GM21423 (cell line): ENCODE results near the gene XPO1.
"Not testable (repeated sequence)": the region's sequence is repeated elsewhere in the genome, so short reads cannot be mapped to it uniquely, and the experiment has no call there.

Experiments
- ATAC-seq: cut with Tn5 transposase; IDR thresholded peaks from one replicate; pipeline ENCODE4 v1.9.1; 2021; ENCODE audit warnings: mild to moderate bottlenecking, moderate library complexity; ENCODE audit not compliant: unreplicated experiment

Gene XPO1

DNA sequence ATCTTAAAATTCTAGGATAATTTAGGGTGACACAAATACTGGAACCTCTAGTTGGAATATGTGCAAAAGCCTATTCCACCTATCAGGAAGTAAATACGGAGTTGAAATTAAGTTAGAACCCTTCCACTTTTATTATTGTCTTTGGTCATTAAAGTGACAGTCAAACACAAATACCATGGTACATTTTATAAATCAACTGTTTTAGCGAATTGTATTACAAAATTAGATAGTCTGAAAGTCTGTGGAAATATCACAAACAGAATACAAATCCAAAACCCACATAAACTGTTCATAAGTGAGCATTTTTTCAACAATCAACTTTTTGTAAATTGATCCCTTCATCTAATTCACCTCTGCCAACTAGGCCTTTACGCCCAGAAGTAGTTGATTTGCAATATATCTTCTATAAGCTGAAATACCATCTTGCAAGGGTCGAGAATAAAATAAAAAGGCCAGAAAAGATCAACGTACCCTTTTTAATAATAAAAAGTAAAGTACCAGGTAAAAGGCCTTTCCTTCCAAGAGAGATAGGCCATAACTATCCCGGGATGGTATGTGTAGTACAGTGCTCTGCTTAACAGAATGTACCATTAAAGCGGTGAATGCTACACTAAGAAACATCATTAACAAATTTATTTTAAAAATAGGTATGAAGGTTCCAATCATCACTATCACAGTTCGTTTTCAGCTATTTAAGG is 68.6 kb downstream of the XPO1 start:
- ATAC-seq: no peak

DNA sequence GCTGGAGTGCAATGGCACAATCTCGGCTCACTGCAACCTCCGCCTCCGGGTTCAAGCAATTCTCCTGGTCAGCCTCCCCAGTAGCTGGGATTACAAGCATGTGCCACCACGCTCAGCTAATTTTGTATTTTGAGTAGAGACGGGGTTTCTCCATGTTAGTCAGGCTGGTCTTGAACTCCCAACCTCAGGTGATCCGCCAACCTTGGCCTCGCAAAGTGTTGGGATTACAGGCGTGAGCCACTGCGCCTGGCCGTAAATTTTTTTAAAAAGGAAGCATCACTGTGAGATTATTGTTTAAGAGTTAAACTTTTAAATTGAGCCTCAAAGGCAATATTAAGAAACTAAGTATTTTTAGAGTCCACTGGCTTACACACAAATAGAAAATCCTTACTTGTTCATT is 69.9 kb downstream of the XPO1 start:
- not testable (repeated sequence) for ATAC-seq

DNA sequence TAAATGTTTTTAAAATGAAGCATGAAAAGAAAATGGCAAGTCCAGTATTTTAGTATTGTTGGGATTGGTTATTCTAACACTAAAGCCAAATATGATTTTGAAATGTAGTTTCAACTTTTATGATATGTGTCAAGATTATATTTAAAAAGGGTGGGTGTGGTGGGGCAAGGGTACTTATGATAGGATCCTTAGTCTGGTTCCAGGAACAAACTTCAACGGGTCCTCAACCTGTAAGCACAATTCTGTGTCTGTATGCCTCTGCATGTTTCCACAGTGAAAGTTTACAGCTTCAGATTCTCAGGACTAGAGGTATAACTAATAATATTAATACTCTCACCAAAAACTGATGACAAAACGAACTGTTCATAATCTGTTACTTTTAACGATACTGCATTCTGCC is 73.1 kb downstream of the XPO1 start:
- ATAC-seq: no peak

DNA sequence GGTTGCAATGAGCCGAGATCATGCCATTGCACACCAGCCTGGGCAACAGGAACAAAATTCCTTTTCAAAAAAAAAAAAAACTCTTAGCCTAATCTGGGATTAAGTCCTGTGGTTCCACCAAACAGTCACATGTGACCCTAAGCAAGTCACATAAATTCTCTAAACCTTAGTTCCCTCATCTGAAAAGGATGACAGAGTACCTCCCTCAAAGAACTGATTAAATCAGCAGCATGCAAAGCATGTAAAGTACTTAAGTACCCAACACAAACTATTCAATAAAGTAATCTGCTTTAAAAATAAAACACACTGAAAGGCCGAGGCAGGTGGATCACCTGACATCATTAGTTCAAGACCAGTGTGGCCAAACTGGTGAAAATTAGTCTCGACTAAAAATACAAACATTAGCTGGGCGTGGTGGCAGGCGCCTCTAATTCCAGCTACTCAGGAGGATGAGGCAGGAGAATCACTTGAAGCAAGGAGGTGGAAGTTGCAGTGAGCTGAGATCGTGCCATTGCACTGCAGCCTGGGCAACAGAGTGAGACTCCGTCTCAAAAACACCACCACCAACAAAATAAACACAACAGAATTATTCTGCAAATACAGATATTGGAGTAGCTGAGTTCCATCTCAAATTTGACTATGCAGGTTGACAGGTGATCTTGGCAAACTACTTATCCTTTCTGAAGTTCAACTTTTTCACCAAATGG is 74.2 kb downstream of the XPO1 start:
- no peak for ATAC-seq

DNA sequence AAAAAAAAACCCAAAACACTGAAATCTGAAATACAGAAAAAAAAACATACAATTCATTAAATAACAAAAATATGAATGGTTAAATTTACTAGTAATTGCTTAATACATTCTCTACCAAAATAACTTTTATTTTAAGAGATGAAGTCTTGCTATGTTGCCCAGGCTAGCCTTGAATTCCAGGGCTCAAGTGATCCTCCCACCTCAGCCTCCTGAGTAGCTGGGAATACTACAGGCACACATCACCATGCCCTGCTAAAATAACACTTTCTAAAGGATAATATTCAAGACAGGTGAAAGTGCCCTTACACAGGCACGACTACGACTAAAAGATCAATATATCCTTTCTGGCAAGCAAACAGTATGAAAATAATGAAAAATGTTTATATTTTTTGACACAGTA is 76.8 kb downstream of the XPO1 start:
- ATAC-seq: no peak

DNA sequence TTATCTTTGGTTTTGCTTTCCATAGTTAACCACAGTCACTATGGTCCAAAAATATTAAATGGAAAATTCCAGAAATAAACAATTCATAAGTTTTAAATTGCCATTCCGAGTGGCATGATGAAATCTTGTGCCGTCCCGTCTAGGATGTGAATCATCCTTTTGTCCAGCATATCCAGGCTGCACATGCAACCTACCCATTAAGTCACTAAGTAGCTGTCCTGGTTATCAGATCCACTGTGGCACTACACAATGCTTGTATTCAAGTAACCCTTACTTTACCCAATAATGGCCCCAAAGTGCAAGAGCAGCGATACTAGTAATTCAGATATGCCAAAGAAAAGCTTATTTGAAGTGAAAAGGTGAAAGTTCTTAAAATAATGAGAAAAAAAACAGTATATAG is 78.0 kb downstream of the XPO1 start:
- ATAC-seq: no peak

DNA sequence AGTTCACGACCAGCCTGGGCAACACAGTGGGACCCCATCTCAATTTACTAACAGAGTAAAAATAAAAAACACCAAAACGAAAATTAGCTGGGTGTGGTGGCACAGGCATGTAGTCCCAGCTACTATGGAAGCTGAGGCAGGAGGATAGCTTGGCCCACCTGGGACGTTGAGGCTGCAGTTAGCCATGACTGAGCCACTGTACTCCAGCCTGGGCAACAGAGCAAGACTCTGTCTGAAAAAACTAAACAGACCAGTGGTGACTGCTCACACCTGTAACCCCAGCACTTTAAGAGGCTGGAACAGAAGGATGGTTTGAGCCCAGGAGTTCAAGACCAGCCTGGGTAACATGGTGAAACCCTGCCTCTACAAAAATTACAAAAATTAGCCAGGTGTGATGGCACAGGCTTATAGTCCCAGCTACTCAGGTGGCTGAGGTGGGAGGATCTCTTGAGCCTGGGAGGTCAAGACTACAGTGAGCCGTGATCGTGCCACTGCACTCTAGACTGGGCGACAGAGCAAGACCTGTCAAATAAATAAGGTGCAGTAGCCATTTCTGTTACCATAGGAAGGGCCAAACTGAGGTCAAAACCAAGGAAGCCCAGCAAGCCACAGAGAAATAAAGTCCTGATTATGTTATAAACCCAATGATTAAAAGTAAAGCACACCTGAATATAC is 81.3 kb downstream of the XPO1 start:
- ATAC-seq: no peak

DNA sequence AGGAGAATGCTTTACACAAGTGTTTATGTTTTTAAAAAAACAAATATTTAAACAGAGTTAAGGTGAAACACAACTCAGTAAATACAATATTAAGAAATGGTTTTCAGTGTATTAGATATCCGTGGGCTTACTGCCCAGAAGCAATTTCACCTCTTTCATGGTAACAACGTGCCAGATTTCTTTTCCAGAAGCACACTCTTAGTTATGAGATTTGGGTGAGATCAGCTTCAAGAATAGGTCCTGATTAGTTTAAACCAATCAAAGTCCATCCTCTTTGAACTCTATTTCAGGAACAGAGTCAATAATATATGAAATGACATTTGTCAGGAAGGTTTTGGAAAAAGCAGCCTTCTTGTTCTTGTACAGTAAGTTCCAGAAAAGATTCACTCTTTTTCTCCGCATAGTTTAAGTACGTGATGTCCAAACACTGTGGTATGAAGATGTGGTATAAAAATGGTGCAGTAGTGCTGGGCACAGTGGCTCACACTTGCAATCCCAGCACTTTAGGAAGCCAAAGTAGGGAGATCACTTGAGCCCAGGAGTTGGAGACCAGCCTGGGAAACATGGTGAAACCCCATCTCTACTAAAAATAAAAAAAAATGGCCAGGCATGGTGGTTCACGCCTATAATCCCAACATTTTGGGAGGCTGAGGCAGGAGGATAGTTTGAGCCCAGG is 81.9 kb downstream of the XPO1 start:
- ATAC-seq: no peak

DNA sequence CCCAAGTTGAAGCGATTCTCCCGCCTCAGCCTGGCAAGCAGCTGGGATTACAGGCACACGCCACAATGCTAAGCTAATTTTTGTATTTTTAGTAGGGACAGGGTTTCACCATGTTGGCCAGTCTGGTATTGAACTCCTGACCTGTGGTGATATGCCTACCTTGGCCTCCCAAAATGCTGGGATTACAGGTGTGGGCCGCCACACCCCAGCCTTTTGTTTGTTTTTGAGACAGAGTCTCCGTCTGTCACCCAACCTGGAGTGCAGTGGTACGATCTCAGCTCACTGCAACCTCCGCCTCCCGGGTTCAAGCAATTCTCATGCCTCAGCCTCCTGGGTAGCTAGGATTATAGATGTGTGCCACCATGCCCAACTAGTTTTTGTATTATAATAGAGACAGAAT is 83.2 kb downstream of the XPO1 start:
- not testable (repeated sequence) for ATAC-seq

DNA sequence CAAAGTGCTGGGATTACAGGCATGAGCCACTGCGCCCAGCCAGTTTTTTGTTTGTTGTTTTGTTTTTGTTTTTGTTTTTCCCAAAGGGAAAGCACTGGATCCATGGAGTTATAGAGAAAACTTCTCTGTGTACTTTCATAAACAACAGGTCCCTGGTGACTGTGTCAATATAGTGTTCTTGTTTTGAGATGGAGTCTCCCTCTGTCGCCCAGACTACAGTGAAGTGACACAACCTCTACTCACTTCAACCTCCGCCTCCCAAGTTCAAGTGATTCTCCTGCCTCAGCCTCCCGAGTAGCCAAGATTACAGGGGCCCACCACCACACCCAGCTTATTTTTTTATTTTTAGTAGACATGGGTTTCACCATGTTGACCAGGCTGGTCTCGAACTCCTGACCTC is 83.8 kb downstream of the XPO1 start:
- no peak for ATAC-seq

DNA sequence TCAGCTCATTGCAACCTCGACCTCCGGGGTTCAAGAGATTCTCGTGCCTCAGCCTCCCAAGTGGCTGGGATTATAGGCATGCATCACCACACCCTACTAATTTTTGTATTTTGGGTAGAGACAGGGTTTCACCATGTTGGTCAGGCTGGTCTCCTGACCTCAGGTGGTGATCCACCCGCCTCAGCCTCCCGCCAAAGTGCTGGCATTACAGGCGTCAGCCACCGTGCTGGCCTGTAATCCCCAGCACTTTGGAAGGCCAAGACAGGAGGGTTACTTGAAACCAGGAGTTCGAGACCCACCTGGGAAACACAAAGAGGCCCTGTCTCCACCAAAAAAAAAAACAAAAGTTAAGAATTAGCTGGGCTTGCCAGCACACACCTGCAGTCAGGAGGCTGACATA is 85.8 kb downstream of the XPO1 start:
- no peak for ATAC-seq

DNA sequence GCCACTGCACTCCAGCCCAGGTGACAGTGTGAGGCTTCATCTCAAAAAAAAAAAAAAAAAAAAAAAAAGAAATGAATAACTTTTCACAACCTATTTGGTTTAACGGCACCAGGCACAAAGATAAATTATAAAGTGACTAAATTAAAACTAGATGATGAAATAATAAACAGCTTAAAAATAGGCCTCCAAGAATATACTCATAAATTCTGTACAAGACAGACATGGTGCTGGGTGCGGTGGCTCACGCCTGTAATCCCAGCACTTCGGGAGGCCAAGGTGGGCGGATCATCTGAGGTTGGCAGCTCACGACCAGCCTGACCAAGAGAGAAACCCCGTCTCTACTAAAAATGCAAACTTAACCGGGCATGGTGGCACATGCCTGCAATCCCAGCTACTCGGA is 87.0 kb downstream of the XPO1 start:
- no peak for ATAC-seq

DNA sequence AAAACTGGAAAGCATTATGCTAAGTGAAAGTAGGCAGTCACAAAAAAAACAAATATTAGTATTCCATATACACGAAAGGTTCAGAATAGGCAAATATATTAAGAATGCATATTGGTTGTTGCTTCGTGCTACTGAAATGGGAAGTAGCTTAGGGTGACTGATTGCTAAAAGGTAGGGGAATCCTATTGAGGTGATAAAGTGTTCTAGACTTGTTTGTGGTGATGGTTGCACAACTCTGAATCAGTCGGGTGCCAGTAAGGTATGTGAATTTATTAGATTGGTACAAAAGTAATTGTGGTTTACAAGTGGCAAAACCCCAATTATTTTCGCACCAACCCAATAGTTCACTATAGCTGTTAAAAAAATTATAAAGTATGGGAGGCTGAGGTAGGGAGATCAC is 88.0 kb downstream of the XPO1 start:
- no peak for ATAC-seq

DNA sequence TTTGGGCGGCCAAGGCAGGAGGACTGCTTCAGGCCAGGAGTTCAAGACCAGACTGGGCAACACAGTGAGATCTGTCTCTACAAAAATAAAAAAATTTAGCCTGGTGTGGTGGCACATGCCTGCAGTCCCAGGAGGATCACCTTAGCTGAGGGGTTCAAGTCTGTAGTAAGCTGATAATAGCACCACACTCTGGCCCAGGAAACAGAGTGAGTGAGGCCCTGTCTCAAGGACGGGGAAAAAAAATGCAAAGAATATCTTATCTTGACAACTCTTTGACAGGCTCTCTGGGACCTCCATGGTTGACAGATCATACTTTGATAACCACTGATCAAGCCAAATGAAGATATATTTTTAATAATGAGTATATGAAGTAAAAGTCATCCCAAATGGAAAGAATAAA is 89.9 kb downstream of the XPO1 start:
- no peak for ATAC-seq

DNA sequence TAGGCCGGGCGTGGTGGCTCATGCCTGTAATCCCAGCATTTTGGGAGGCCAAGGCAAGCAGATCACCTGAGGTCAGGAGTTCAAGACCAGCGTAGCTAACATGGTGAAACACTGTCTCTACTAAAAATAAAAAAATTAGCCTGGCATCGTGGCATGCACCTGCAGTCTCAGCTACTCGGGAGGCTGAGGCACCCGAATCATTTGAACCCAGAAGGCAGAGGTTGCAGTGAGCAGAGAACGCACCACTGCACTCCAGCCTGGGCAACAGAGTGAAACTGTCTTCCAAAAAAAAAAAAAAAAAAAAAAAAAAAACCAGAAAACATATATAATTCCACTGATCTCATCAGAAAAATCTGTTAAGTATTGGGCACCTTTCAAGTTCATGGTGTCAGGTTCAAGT is 91.2 kb downstream of the XPO1 start:
- ATAC-seq: not testable (repeated sequence)

DNA sequence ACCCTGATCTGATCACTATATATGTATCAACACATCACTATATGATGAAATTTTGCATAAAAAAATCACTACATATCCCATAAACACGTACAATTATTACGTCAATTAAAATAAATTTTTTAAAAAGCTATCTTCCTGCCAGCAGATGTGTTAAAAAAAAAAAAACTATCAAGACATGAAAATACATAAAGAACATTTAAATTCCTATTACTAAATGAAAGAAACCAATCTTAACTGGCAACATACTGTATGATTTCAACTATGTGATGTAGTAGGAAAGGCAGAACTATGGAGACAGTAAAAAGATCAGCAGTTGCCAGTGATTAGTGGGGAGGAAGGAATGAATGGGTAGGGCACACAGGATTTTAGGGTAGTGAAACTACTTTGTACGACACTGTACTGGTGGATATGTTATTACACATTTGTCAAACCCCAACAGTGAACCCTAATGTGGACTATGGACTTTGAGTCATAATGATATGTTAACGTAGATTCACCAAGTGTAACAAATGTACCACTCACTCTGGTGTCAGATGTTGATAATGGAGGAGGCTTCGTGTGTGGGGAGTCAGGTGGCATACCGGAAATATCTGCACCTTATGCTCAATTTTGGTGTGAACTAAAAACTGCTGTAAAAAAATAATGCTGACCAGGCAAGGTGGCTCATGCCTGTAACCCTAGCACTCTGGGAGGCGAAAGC is 94.7 kb downstream of the XPO1 start:
- ATAC-seq: peak; percentile 88

DNA sequence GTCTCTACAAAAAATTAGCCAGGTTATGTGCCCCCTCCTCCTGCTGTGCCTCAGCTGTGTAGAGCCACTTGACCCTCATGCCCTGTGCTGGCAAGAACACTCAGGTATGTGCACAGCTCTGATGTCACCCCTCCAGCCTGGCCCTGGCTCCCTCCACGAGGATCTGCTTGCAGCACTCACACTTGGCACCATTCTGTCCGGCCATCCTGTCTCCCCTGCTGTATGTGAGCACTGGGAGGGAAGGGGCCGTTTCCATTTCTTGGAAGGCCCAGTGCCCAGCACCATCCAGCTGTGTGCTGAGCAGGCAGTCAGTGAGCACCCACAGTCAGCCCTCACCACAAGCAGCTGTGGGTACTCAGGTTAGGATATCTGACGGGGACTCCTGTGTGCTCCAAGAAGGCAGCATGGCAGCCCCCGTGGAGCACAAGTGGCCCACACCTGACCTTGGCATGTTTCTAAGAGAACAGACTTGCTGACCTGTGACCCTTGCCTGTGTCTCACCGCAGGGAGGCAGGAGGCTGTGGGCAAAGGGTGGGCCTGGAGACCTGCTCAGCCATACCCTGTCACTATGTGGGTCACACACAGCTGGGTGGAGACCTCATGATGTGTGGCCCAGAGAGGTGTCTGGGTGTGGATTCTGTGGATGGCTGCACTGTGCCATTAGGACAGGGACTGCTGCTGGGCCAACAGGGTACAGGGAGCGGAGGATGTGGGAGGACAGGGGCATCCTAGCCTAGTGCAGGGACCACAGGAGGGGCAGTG is 98.7 kb downstream of the XPO1 start:
- ATAC-seq: no peak

DNA sequence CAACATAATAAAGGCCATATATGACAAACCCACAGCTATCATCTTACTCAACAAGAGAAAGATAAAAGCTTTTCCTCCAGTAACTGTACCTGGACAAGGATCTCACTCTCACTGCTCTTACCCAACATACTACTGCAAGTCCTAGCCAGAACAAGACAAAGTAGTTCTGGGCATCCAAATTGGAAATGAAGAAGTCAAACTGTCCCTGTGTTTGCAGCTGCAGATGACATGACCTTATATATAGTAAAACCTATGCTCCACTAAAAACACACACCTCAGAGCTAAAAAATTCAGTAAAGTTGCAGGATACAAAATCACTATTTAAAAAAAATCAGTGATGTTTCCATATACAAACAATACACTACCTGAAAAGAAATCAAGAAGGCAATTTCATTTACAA is 99.5 kb downstream of the XPO1 start:
- no peak for ATAC-seq

DNA sequence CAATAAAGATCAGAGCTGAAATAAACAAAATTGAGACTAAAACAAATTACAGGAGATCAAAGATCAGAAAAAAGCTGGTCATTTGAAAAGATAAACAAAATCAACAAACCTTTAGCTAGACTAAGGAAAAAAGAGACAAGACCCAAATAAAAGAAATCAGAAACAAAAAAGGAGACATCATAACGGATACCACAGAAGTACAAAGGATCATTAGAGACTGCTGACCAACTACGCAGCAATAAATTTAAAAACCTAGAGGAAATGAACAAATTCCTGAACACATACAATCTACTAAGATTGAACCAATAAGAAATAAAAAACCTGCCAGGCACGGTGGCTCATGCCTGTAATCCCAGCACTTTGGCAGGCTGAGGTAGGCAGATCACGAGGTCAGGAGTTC is 101.0 kb downstream of the XPO1 start:
- ATAC-seq: no peak

DNA sequence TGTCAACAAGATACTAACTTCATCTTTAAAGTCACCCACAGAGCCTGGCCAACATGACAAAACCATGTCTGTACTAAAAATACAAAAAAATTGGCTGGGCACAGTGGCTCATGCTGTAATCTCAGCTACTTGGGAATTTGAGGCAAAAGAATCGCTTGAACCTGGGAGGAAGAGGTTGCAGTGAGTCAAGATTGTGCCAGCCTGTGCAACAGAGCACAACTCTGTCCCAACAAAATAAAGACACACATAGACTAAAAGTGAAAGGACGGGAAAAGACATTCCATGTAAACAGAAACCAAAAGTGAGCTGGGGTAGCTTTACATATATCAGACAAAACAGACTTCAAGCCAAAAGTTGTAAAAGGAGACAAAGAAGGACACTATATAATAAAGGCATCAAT is 102.1 kb downstream of the XPO1 start:
- ATAC-seq: no peak
